ENCODE measurements around the gene TCEA3. TPM values are rescaled to one million over a fixed set of nuclear protein-coding genes. Genes with fewer than 3 reads are reported as not detected.
A peak's percentile ranks its signal among the peaks of the same experiment; 100 is the strongest.

The TCEA3 gene
- total RNA-seq, 1 experiment from 2014 or later = 0.37 TPM

- CTCF ChIA-PET = interaction anchor here (0.5 to 0.9 kb wide), 3 partner anchors 197 to 310 kb away, joined by 3 read pairs; no protein-coding TSS in a partner anchor
- ATAC-seq (no peak), DNase-seq (ENCODE audit: low spot score) (no peak)
- POLR2A ChIA-PET = no interaction called here
- H3K27me3 Mint-ChIP-seq (ENCODE audit: low read depth) = no peaks in the 10 kb centered on the region
- no peaks in the 10 kb centered on the region for H3K9me3 Mint-ChIP-seq
- TF ChIP-seq ZNF281 (CRISPR knock-in tag; IDR thresholded peaks at IDR 0.05) = no peak
- TF ChIP-seq ZNF416 (CRISPR knock-in tag; IDR thresholded peaks at IDR 0.05) = no peak
- no peak for TF ChIP-seq ZSCAN18 (CRISPR knock-in tag; IDR thresholded peaks at IDR 0.05)
- TF ChIP-seq E2F5 (CRISPR knock-in tag; IDR thresholded peaks at IDR 0.05) = no peak
- no peak for TF ChIP-seq SP1 (CRISPR knock-in tag; conservative IDR thresholded peaks at IDR 0.05)
- H3K4me1 Mint-ChIP-seq = peaks cover 6% of the 10 kb centered on the region
- H3K4me3 Mint-ChIP-seq = no peak overlapping the region
- H3K27ac Mint-ChIP-seq = no peak overlapping the region
- 0 out of 2 replicates have a peak, but pooled peaks cover 5% of the 10 kb centered on the region for H3K36me3 Mint-ChIP-seq
These were observed 36.5 kb upstream of the TCEA3 start for GRCh38 chr1:23461050-23461449.

- H3K9me3 Mint-ChIP-seq = no peaks in the 10 kb centered on the region
- no peaks in the 10 kb centered on the region for H3K27me3 Mint-ChIP-seq (ENCODE audit: low read depth)
- ATAC-seq (no peak), DNase-seq (ENCODE audit: low spot score) (no peak)
- peaks cover 6% of the 10 kb centered on the region for H3K4me1 Mint-ChIP-seq
- ChIA-PET POLR2A (no interaction called here), CTCF (interaction anchor here (0.6 to 2.2 kb wide), 3 partner anchors 24 to 310 kb away, joined by 3 to 9 read pairs (median 5); partner anchors contain the start of gene ASAP3)
- H3K4me3 Mint-ChIP-seq = no peak overlapping the region
- no peak for TF ChIP-seq ZNF219 (CRISPR knock-in tag; IDR thresholded peaks at IDR 0.05; ENCODE audit: borderline replicate concordance)
- H3K36me3 Mint-ChIP-seq = 0 out of 2 replicates have a peak, but pooled peaks cover 5% of the 10 kb centered on the region
- H3K27ac Mint-ChIP-seq = no peak overlapping the region
These were observed 36.0 kb upstream of the TCEA3 start for GRCh38 chr1:23460519-23460918.

GRCh38 chr1:23459338-23459757 is 34.8 kb upstream of the TCEA3 start:
- Mint-ChIP-seq H3K27me3 (ENCODE audit: low read depth) (no peaks in the 10 kb centered on the region), H3K27ac (peak overlapping the region; percentile 39), H3K9me3 (no peaks in the 10 kb centered on the region), H3K36me3 (peaks cover 5% of the 10 kb centered on the region; the same call in 1 of the 2 replicates), H3K4me3 (no peak overlapping the region), H3K4me1 (peaks cover 6% of the 10 kb centered on the region)
- DNase-seq (ENCODE audit: low spot score) (no peak), ATAC-seq (peak; percentile 85)
- POLR2A ChIA-PET = interaction anchor here (1.0 kb wide), 1 partner anchor 25 kb away, joined by 3 read pairs; no protein-coding TSS in a partner anchor
- CTCF ChIA-PET = interaction anchor here (0.5 to 2.2 kb wide), 5 partner anchors 18 to 333 kb away, joined by 3 to 9 read pairs (median 4); partner anchors contain the start of gene ASAP3
- TF ChIP-seq ZNF425 (CRISPR knock-in tag; conservative IDR thresholded peaks at IDR 0.05) = no peak
- no peak for TF ChIP-seq NFATC4 (CRISPR knock-in tag; IDR thresholded peaks at IDR 0.05)
- no peak for TF ChIP-seq JUN (CRISPR knock-in tag; IDR thresholded peaks at IDR 0.05)
- TF ChIP-seq TCF7 (CRISPR knock-in tag; IDR thresholded peaks at IDR 0.05; ENCODE audit: low read depth) = no peak
- no peak for TF ChIP-seq SMAD3 (CRISPR knock-in tag; IDR thresholded peaks at IDR 0.05; ENCODE audit: borderline replicate concordance)
- TF ChIP-seq CREM (CRISPR knock-in tag; IDR thresholded peaks at IDR 0.05) = no peak
- TF ChIP-seq ZNF532 (CRISPR knock-in tag; IDR thresholded peaks at IDR 0.05; ENCODE audit: borderline replicate concordance) = no peak
- no peak for TF ChIP-seq NR2C2 (CRISPR knock-in tag; IDR thresholded peaks at IDR 0.05)
- TF ChIP-seq E2F1 (CRISPR knock-in tag; IDR thresholded peaks at IDR 0.05) = no peak
- no peak for TF ChIP-seq ZNF512 (CRISPR knock-in tag; IDR thresholded peaks at IDR 0.05; ENCODE audit: borderline replicate concordance)
